ENCODE results near the gene AGFG2.

DNA sequence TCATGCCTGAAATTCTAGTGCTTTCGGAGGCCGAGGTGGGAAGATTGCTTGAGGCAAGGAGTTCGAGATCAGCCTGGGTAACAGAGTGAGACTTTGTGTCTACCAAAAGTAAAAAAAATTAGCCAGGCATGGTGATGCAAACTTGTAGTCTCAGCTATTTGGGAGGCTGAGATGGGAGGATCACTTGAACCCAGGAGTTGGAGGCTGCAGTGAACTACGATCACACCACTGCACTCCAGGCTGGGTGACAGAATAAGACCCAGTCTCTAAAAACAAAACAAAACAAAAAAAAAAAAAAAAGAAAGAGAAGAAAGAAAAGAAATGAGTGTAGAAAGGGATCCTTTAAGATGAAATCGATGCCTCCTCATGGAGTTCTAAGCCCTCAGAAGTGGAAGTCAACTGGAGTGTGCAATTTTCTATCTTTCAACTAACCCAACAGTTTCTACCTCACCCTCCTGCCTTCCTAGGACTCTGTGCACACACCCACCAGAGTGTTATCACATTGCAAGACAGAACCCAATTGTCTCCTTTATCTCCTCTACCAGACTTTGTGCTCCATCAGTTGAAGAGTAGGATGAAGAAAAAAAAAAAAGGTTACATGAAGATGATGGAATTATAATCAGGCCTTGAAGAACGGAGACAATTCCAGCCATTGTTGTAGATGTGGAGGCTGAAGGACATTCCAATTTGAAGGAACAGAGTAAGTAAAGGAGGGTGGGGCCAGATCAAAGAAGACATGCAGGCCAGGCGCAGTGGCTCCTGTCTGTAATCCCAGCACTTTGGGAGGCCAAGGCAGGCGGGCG, 28.4 kb upstream of the AGFG2 start:
- TF ChIP-seq POLR2A (IDR thresholded peaks at IDR 0.05): no peak
- TF ChIP-seq, protein P1, sequence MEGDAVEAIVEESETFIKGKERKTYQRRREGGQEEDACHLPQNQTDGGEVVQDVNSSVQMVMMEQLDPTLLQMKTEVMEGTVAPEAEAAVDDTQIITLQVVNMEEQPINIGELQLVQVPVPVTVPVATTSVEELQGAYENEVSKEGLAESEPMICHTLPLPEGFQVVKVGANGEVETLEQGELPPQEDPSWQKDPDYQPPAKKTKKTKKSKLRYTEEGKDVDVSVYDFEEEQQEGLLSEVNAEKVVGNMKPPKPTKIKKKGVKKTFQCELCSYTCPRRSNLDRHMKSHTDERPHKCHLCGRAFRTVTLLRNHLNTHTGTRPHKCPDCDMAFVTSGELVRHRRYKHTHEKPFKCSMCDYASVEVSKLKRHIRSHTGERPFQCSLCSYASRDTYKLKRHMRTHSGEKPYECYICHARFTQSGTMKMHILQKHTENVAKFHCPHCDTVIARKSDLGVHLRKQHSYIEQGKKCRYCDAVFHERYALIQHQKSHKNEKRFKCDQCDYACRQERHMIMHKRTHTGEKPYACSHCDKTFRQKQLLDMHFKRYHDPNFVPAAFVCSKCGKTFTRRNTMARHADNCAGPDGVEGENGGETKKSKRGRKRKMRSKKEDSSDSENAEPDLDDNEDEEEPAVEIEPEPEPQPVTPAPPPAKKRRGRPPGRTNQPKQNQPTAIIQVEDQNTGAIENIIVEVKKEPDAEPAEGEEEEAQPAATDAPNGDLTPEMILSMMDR (IDR thresholded peaks at IDR 0.05): no peak
